Gastroesophageal sphincter (tissue), 3 donors: ENCODE measurements around the gene ARID1B.

ENCODE experiments used
- CTCF ChIP-seq, 4 experiments: fragments of 200-600 bp in 2 of 4; fragments of 450-650 bp in 2 of 4; sonication (generic) in 1 of 4; IDR thresholded peaks; one replicate each; pipeline ENCODE4 v1.5.1; 2017 to 2019; ENCODE audit warnings: antibody characterized with exemption in 4 of 4, mild to moderate bottlenecking in 2 of 4, moderate library complexity in 2 of 4
- EP300 ChIP-seq: sonication (generic); formaldehyde crosslinking; IDR thresholded peaks from one replicate; pipeline ENCODE4 v1.6.1; 2017; ENCODE audit warnings: antibody characterized with exemption, mild to moderate bottlenecking
- POLR2AphosphoS5 ChIP-seq: sonication (generic); formaldehyde crosslinking; IDR thresholded peaks from one replicate; pipeline ENCODE4 v1.6.1; 2017; ENCODE audit warnings: antibody characterized with exemption

GRCh38 chr6:157240960-157241311, 463.8 kb downstream of the ARID1B start:
- TF ChIP-seq CTCF (IDR thresholded peaks at IDR 0.05) (no peak), EP300 (no peak), POLR2AphosphoS5 (no peak)
